Activated T-helper 9 cell treated with anti-CD3 and anti-CD28 coated beads, Interleukin-2, amount 50 U/mL, for 16 hours (primary cell): ENCODE results near the gene ARHGEF25.
A peak's percentile ranks its signal among the peaks of the same experiment; 100 is the strongest.
"Not testable (repeated sequence)": the region's sequence is repeated elsewhere in the genome, so short reads cannot be mapped to it uniquely, and the experiment has no call there.

ENCODE experiments used
- DNase-seq: peaks from one replicate; pipeline ENCODE4 v3.0.0-alpha.2; 2020; ENCODE audit warnings: low read depth

ARHGEF25 gene

GRCh38 chr12:57609781-57610553 lies 1.3 kb upstream of the ARHGEF25 start:
- no peak for DNase-seq

GRCh38 chr12:57610554-57611107 lies 604 bp upstream of the ARHGEF25 start:
- DNase-seq = no peak

- no peak for DNase-seq
Observed at GRCh38 chr12:57611827-57612710, 834 bp downstream of the ARHGEF25 start.

GRCh38 chr12:57612711-57613426 lies 1.6 kb downstream of the ARHGEF25 start:
- DNase-seq = no peak

- no peak for DNase-seq
Observed at GRCh38 chr12:57613427-57614109, 2.3 kb downstream of the ARHGEF25 start.

- no peak for DNase-seq
Observed at GRCh38 chr12:57614178-57614947, 3.1 kb downstream of the ARHGEF25 start.

- DNase-seq = no peak
Observed at GRCh38 chr12:57614948-57615500, 3.8 kb downstream of the ARHGEF25 start.

- DNase-seq = no peak
Observed at GRCh38 chr12:57615637-57616036, 4.4 kb downstream of the ARHGEF25 start.

GRCh38 chr12:57616383-57617101 lies 5.3 kb downstream of the ARHGEF25 start:
- DNase-seq = no peak

- no peak for DNase-seq
Observed at GRCh38 chr12:57617942-57618341, 6.7 kb downstream of the ARHGEF25 start.

- not testable (repeated sequence) for DNase-seq
Observed at GRCh38 chr12:57618431-57618830, 7.2 kb downstream of the ARHGEF25 start.

- DNase-seq = no peak
Observed at GRCh38 chr12:57618966-57619433, 7.8 kb downstream of the ARHGEF25 start.

GRCh38 chr12:57619434-57620244 lies 8.4 kb downstream of the ARHGEF25 start:
- DNase-seq = no peak

GRCh38 chr12:57620245-57620935 lies 9.2 kb downstream of the ARHGEF25 start:
- no peak for DNase-seq

GRCh38 chr12:57620936-57621496 lies 9.8 kb downstream of the ARHGEF25 start:
- no peak for DNase-seq

- DNase-seq = peak; percentile 42
Observed at GRCh38 chr12:57621497-57622292, 10.5 kb downstream of the ARHGEF25 start.
